ENCODE results near the gene SLC34A1.

Gene SLC34A1

DNA sequence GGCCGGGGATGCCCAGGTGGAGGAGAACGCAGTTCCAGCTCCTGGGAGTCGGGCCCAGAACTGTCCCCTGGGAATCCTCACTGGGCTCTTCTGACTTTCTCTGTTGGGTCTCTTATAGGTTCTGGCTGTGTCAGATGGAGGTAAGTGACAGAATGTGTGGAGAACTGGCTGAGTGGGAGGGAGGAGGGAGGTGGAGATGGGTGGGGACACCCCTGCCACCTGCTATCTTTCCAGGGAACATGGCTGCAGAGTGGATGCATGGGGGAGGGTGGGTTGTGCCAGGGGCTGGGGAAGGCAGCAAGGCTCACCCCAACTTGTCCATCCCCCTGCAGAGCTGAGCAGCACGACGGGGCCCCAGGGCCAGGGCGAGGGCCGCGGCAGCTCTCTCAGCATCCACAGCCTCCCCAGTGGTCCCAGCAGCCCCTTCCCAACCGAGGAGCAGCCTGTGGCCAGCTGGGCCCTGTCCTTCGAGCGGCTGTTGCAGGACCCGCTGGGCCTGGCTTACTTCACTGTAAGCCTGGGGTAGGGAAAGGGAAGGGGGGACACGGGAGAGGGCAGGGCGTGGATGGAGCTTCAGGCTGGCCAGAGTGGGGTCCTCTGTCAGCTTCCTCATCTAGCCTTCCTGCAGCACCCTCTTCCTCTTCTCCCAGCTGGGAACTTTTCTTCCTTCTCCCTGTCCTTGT, 18.2 kb upstream of the SLC34A1 start:
- no peak overlapping the region for H3K4me3 ChIP-seq (ENCODE audit: low read length)
- H3K27me3 ChIP-seq (ENCODE audit: control insufficient read depth, insufficient read depth, low read length): no peaks in the 10 kb centered on the region
- H3K36me3 ChIP-seq (ENCODE audit: control insufficient read depth, insufficient read depth, low read length): no peaks in the 10 kb centered on the region
- H3K9me3 ChIP-seq (ENCODE audit: control insufficient read depth, low read length): no peaks in the 10 kb centered on the region
- peak overlapping the region; percentile 69 for H3K9ac ChIP-seq (ENCODE audit: low read length)
- peaks cover 66% of the 10 kb centered on the region for H3K4me1 ChIP-seq (ENCODE audit: control insufficient read depth, insufficient read depth, low read length)

GRCh38 chr5:177366528-177367322, 17.5 kb upstream of the SLC34A1 start:
- no peaks in the 10 kb centered on the region for H3K9me3 ChIP-seq (ENCODE audit: control insufficient read depth, low read length)
- peak overlapping the region; percentile 69 for H3K9ac ChIP-seq (ENCODE audit: low read length)
- peak overlapping the region; percentile 61 for H3K4me3 ChIP-seq (ENCODE audit: low read length)
- no peaks in the 10 kb centered on the region for H3K27me3 ChIP-seq (ENCODE audit: control insufficient read depth, insufficient read depth, low read length)
- peaks cover 74% of the 10 kb centered on the region for H3K4me1 ChIP-seq (ENCODE audit: control insufficient read depth, insufficient read depth, low read length)
- H3K36me3 ChIP-seq (ENCODE audit: control insufficient read depth, insufficient read depth, low read length): no peaks in the 10 kb centered on the region

DNA sequence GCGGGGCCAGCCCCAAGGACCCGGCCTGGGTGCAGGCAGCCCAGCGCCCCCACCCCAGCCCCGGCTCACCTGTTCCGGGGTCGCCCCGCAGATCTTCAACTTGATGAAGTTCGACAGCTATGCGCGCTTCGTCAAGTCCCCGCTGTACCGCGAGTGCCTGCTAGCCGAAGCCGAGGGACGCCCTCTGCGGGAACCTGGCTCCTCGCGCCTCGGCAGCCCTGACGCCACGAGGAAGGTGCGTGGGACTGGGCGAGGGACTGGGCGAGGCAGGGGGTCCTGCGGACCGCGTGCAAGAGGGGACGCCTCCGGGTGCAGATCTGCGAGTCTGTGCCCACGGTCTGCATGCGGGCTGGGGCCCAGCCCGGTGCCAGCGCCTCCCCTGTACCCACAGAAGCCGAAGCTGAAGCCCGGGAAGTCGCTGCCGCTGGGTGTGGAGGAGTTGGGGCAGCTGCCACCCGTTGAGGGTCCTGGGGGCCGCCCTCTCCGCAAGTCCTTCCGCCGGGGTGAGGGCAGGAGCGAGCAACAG, 16.8 kb upstream of the SLC34A1 start:
- Histone ChIP-seq H3K4me1 (ENCODE audit: control insufficient read depth, insufficient read depth, low read length) (peaks cover 71% of the 10 kb centered on the region), H3K27me3 (ENCODE audit: control insufficient read depth, insufficient read depth, low read length) (no peaks in the 10 kb centered on the region), H3K36me3 (ENCODE audit: control insufficient read depth, insufficient read depth, low read length) (no peaks in the 10 kb centered on the region), H3K4me3 (ENCODE audit: low read length) (peak overlapping the region; percentile 61), H3K9ac (ENCODE audit: low read length) (peak overlapping the region; percentile 69), H3K9me3 (ENCODE audit: control insufficient read depth, low read length) (no peaks in the 10 kb centered on the region)

GRCh38 chr5:177367981-177368868, 16.0 kb upstream of the SLC34A1 start:
- peaks cover 65% of the 10 kb centered on the region for H3K4me1 ChIP-seq (ENCODE audit: control insufficient read depth, insufficient read depth, low read length)
- no peak overlapping the region for H3K4me3 ChIP-seq (ENCODE audit: low read length)
- no peak overlapping the region for H3K9ac ChIP-seq (ENCODE audit: low read length)

DNA sequence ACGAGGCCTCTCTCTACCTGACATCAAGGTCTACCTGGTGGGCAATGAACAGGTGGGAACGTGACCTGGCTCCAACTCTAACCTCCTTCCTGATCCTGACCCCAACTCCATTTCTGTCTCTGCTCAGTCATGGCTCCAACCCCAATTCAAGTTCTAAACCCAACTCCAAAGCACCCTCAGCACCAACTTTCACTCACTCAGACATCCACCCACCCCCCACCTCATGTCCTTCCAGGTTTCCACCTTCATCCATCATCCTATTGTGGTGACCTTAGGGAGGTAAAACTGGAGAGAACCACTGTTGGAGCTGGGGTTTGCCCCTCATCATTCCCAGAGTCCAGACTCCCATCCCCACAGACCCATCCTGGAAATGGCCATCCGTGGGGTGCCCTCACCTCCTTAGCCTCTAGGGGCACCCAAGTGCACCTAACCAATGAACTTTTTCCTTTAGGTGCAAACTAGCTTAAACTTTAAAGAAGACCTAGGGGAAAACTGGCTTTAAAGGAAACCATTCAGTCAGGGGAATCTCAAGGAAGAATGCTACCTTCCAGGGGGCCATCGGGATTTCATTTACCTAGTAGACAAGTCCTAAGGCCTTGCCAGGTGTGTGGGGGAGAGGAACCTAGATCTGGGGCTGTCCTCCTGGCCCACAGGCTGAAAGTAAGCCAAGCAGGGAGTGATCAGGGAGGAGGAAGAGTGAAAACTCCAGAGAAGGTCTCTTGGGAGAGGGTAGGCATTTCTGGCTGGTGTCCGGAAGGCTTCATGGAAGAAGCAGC, 15.2 kb upstream of the SLC34A1 start:
- Histone ChIP-seq H3K9ac (ENCODE audit: low read length) (no peak overlapping the region), H3K27me3 (ENCODE audit: control insufficient read depth, insufficient read depth, low read length) (no peaks in the 10 kb centered on the region), H3K4me1 (ENCODE audit: control insufficient read depth, insufficient read depth, low read length) (peaks cover 61% of the 10 kb centered on the region), H3K4me3 (ENCODE audit: low read length) (no peak overlapping the region), H3K36me3 (ENCODE audit: control insufficient read depth, insufficient read depth, low read length) (no peaks in the 10 kb centered on the region), H3K9me3 (ENCODE audit: control insufficient read depth, low read length) (no peaks in the 10 kb centered on the region)

More at GRCh38 chr5:177367981-177368868, 16.0 kb upstream of the SLC34A1 start:
- Histone ChIP-seq H3K27me3 (ENCODE audit: control insufficient read depth, insufficient read depth, low read length) (no peaks in the 10 kb centered on the region), H3K9me3 (ENCODE audit: control insufficient read depth, low read length) (no peaks in the 10 kb centered on the region), H3K36me3 (ENCODE audit: control insufficient read depth, insufficient read depth, low read length) (no peaks in the 10 kb centered on the region)

- H3K27me3 ChIP-seq (ENCODE audit: control insufficient read depth, insufficient read depth, low read length): no peaks in the 10 kb centered on the region
- H3K9ac ChIP-seq (ENCODE audit: low read length): no peak overlapping the region
- H3K4me3 ChIP-seq (ENCODE audit: low read length): no peak overlapping the region
- H3K36me3 ChIP-seq (ENCODE audit: control insufficient read depth, insufficient read depth, low read length): no peaks in the 10 kb centered on the region
- H3K4me1 ChIP-seq (ENCODE audit: control insufficient read depth, insufficient read depth, low read length): peaks cover 61% of the 10 kb centered on the region
- no peaks in the 10 kb centered on the region for H3K9me3 ChIP-seq (ENCODE audit: control insufficient read depth, low read length)
Measured at GRCh38 chr5:177369645-177370440, 14.4 kb upstream of the SLC34A1 start.

DNA sequence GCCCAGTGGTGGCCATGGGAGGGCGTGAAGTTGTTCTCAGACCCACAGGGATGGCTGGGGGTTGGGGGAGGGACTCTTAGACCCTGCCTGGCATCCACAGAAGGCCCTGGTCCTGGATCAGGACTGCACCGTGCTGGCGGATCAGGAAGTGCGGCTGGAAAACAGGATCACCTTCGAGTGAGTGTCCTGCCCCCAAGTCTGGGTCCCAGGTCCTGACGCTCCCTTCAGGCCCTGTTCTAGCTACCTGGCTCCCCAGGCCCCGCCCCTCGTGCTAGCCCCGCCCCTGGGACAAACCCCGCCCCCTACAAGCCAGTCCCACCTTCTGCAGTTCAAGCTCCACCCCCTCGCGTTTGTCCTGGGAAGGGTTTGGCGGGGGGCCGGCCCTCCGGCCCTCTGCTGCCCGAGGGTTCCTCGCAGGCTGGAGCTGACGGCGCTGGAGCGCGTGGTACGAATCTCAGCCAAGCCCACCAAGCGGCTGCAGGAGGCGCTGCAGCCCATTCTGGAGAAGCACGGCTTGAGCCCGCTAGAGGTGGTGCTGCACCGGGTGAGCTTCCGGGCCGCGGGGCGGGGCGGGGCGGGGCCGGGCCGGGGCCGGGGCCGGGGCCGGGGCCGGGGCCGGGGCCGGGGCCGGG, 13.6 kb upstream of the SLC34A1 start:
- H3K9ac ChIP-seq (ENCODE audit: low read length): no peak overlapping the region
- H3K4me1 ChIP-seq (ENCODE audit: control insufficient read depth, insufficient read depth, low read length): peaks cover 56% of the 10 kb centered on the region
- no peak overlapping the region for H3K4me3 ChIP-seq (ENCODE audit: low read length)
- no peaks in the 10 kb centered on the region for H3K27me3 ChIP-seq (ENCODE audit: control insufficient read depth, insufficient read depth, low read length)
- H3K36me3 ChIP-seq (ENCODE audit: control insufficient read depth, insufficient read depth, low read length): no peaks in the 10 kb centered on the region
- no peaks in the 10 kb centered on the region for H3K9me3 ChIP-seq (ENCODE audit: control insufficient read depth, low read length)

DNA sequence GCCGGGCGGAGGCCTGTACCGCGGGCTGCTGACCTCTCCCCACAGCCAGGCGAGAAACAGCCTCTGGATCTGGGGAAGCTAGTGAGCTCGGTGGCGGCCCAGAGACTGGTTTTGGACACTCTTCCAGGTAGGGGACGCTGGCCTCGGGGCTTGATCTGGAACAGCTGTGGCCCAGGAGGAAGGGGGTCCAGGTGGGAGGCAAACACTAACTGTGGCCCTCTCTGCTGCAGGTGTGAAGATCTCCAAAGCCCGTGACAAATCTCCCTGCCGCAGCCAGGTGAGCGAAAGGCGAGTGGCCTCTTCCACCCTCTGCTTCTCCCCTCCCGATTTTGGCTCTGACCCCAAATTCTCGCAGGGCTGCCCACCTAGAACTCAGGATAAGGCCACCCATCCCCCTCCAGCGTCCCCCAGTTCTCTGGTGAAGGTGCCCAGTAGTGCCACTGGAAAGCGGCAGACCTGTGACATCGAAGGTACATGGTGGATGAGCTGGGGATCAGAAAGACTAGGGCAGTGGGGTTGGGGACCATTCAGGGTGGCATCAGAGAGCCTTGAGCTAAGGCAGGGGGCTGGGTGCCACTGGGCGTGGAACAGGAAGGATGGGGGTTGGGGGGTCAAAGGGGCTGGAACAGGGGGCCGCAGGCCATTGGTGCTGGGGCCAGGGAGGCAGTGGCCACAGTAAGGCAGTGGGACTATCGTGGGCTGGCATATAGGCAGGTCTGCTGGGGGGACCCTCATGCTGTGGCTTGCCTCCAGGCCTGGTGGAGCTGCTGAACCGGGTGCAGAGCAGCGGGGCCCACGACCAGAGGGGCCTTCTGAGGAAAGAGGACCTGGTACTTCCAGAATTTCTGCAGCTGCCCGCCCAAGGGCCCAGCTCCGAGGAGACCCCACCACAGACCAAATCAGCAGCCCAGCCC, 12.9 kb upstream of the SLC34A1 start:
- Histone ChIP-seq H3K4me1 (ENCODE audit: control insufficient read depth, insufficient read depth, low read length) (peaks cover 48% of the 10 kb centered on the region), H3K9me3 (ENCODE audit: control insufficient read depth, low read length) (no peaks in the 10 kb centered on the region), H3K9ac (ENCODE audit: low read length) (peak overlapping the region; percentile 57), H3K36me3 (ENCODE audit: control insufficient read depth, insufficient read depth, low read length) (no peaks in the 10 kb centered on the region), H3K4me3 (ENCODE audit: low read length) (no peak overlapping the region), H3K27me3 (ENCODE audit: control insufficient read depth, insufficient read depth, low read length) (no peaks in the 10 kb centered on the region)

GRCh38 chr5:177372034-177372896, 12.0 kb upstream of the SLC34A1 start:
- Histone ChIP-seq H3K9me3 (ENCODE audit: control insufficient read depth, low read length) (no peaks in the 10 kb centered on the region), H3K9ac (ENCODE audit: low read length) (no peak overlapping the region), H3K36me3 (ENCODE audit: control insufficient read depth, insufficient read depth, low read length) (no peaks in the 10 kb centered on the region), H3K27me3 (ENCODE audit: control insufficient read depth, insufficient read depth, low read length) (no peaks in the 10 kb centered on the region), H3K4me1 (ENCODE audit: control insufficient read depth, insufficient read depth, low read length) (peaks cover 41% of the 10 kb centered on the region), H3K4me3 (ENCODE audit: low read length) (no peak overlapping the region)
